Measurements from ENCODE around the gene HTD2.
A peak's percentile ranks its signal among the peaks of the same experiment; 100 is the strongest.

Gene HTD2

GRCh38 chr3:58291671-58292338, 14.5 kb upstream of the HTD2 start:
- Histone ChIP-seq H3K36me3 (ENCODE audit: control insufficient read depth in 1 of 2, insufficient read depth in 2 of 2, low read length in 2 of 2) (peaks cover 7 to 40% of the 10 kb centered on the region in 2 donors), H3K27ac (ENCODE audit: low read depth, low read length) (no peak overlapping the region), H3K4me3 (ENCODE audit: low read depth in 1 of 2, low read length in 2 of 2) (no peak overlapping the region), H3K4me1 (ENCODE audit: control insufficient read depth in 1 of 2, insufficient read depth in 2 of 2, low read length in 2 of 2) (no peaks in the 10 kb centered on the region), H3K9me3 (ENCODE audit: control insufficient read depth in 1 of 2, low read length in 2 of 2) (no peaks in the 10 kb centered on the region), H3K9ac (ENCODE audit: low read depth in 1 of 2, low read length in 2 of 2) (no peak overlapping the region), H3K27me3 (ENCODE audit: control insufficient read depth in 1 of 2, insufficient read depth in 2 of 2, low read length in 2 of 2) (no peaks in the 10 kb centered on the region)

- no peaks in the 10 kb centered on the region for H3K27me3 ChIP-seq (ENCODE audit: control insufficient read depth in 1 of 2, insufficient read depth in 2 of 2, low read length in 2 of 2)
- H3K36me3 ChIP-seq (ENCODE audit: control insufficient read depth in 1 of 2, insufficient read depth in 2 of 2, low read length in 2 of 2) = peaks cover 0 to 31% of the 10 kb centered on the region in 2 donors
- H3K4me3 ChIP-seq (ENCODE audit: low read depth in 1 of 2, low read length in 2 of 2) = no peak overlapping the region
- H3K4me1 ChIP-seq (ENCODE audit: control insufficient read depth in 1 of 2, insufficient read depth in 2 of 2, low read length in 2 of 2) = no peaks in the 10 kb centered on the region
- no peak overlapping the region for H3K27ac ChIP-seq (ENCODE audit: low read depth, low read length)
- H3K9ac ChIP-seq (ENCODE audit: low read depth in 1 of 2, low read length in 2 of 2) = no peak overlapping the region
- no peaks in the 10 kb centered on the region for H3K9me3 ChIP-seq (ENCODE audit: control insufficient read depth in 1 of 2, low read length in 2 of 2)
Measured at GRCh38 chr3:58292866-58293265, 13.5 kb upstream of the HTD2 start.

- Histone ChIP-seq H3K27me3 (ENCODE audit: control insufficient read depth in 1 of 2, insufficient read depth in 2 of 2, low read length in 2 of 2) (no peaks in the 10 kb centered on the region), H3K9ac (ENCODE audit: low read depth in 1 of 2, low read length in 2 of 2) (no peak overlapping the region), H3K27ac (ENCODE audit: low read depth, low read length) (no peak overlapping the region), H3K36me3 (ENCODE audit: control insufficient read depth in 1 of 2, insufficient read depth in 2 of 2, low read length in 2 of 2) (peaks cover 0 to 25% of the 10 kb centered on the region in 2 donors), H3K4me3 (ENCODE audit: low read depth in 1 of 2, low read length in 2 of 2) (no peak overlapping the region), H3K9me3 (ENCODE audit: control insufficient read depth in 1 of 2, low read length in 2 of 2) (no peaks in the 10 kb centered on the region), H3K4me1 (ENCODE audit: control insufficient read depth in 1 of 2, insufficient read depth in 2 of 2, low read length in 2 of 2) (no peaks in the 10 kb centered on the region)
Measured at GRCh38 chr3:58293516-58293915, 12.8 kb upstream of the HTD2 start.

- H3K27me3 ChIP-seq (ENCODE audit: control insufficient read depth in 1 of 2, insufficient read depth in 2 of 2, low read length in 2 of 2) = peaks cover 0 to 3% of the 10 kb centered on the region in 2 donors
- H3K4me1 ChIP-seq (ENCODE audit: control insufficient read depth in 1 of 2, insufficient read depth in 2 of 2, low read length in 2 of 2) = no peaks in the 10 kb centered on the region
- H3K36me3 ChIP-seq (ENCODE audit: control insufficient read depth in 1 of 2, insufficient read depth in 2 of 2, low read length in 2 of 2) = peaks cover 0 to 21% of the 10 kb centered on the region in 2 donors
- no peak overlapping the region for H3K9ac ChIP-seq (ENCODE audit: low read depth in 1 of 2, low read length in 2 of 2)
- H3K27ac ChIP-seq (ENCODE audit: low read depth, low read length) = no peak overlapping the region
- H3K4me3 ChIP-seq (ENCODE audit: low read depth in 1 of 2, low read length in 2 of 2) = no peak overlapping the region
- no peaks in the 10 kb centered on the region for H3K9me3 ChIP-seq (ENCODE audit: control insufficient read depth in 1 of 2, low read length in 2 of 2)
Measured at GRCh38 chr3:58296269-58296668, 10.1 kb upstream of the HTD2 start.

GRCh38 chr3:58296843-58297242, 9.5 kb upstream of the HTD2 start:
- Histone ChIP-seq H3K9me3 (ENCODE audit: control insufficient read depth in 1 of 2, low read length in 2 of 2) (no peaks in the 10 kb centered on the region), H3K27ac (ENCODE audit: low read depth, low read length) (no peak overlapping the region), H3K36me3 (ENCODE audit: control insufficient read depth in 1 of 2, insufficient read depth in 2 of 2, low read length in 2 of 2) (peaks cover 0 to 21% of the 10 kb centered on the region in 2 donors), H3K4me3 (ENCODE audit: low read depth in 1 of 2, low read length in 2 of 2) (no peak overlapping the region), H3K9ac (ENCODE audit: low read depth in 1 of 2, low read length in 2 of 2) (no peak overlapping the region), H3K4me1 (ENCODE audit: control insufficient read depth in 1 of 2, insufficient read depth in 2 of 2, low read length in 2 of 2) (no peaks in the 10 kb centered on the region), H3K27me3 (ENCODE audit: control insufficient read depth in 1 of 2, insufficient read depth in 2 of 2, low read length in 2 of 2) (peaks cover 0 to 4% of the 10 kb centered on the region in 2 donors)

- Histone ChIP-seq H3K4me3 (ENCODE audit: low read depth in 1 of 2, low read length in 2 of 2) (no peak overlapping the region), H3K9ac (ENCODE audit: low read depth in 1 of 2, low read length in 2 of 2) (no peak overlapping the region), H3K4me1 (ENCODE audit: control insufficient read depth in 1 of 2, insufficient read depth in 2 of 2, low read length in 2 of 2) (no peaks in the 10 kb centered on the region), H3K27me3 (ENCODE audit: control insufficient read depth in 1 of 2, insufficient read depth in 2 of 2, low read length in 2 of 2) (peaks cover 0 to 4% of the 10 kb centered on the region in 2 donors), H3K36me3 (ENCODE audit: control insufficient read depth in 1 of 2, insufficient read depth in 2 of 2, low read length in 2 of 2) (peaks cover 0 to 18% of the 10 kb centered on the region in 2 donors), H3K9me3 (ENCODE audit: control insufficient read depth in 1 of 2, low read length in 2 of 2) (no peaks in the 10 kb centered on the region), H3K27ac (ENCODE audit: low read depth, low read length) (no peak overlapping the region)
Measured at GRCh38 chr3:58298190-58298589, 8.1 kb upstream of the HTD2 start.

- Histone ChIP-seq H3K9me3 (ENCODE audit: control insufficient read depth in 1 of 2, low read length in 2 of 2) (no peaks in the 10 kb centered on the region), H3K9ac (ENCODE audit: low read depth in 1 of 2, low read length in 2 of 2) (no peak overlapping the region), H3K27ac (ENCODE audit: low read depth, low read length) (no peak overlapping the region), H3K27me3 (ENCODE audit: control insufficient read depth in 1 of 2, insufficient read depth in 2 of 2, low read length in 2 of 2) (peaks cover 0 to 4% of the 10 kb centered on the region in 2 donors), H3K4me1 (ENCODE audit: control insufficient read depth in 1 of 2, insufficient read depth in 2 of 2, low read length in 2 of 2) (no peaks in the 10 kb centered on the region), H3K36me3 (ENCODE audit: control insufficient read depth in 1 of 2, insufficient read depth in 2 of 2, low read length in 2 of 2) (peaks cover 0 to 9% of the 10 kb centered on the region in 2 donors), H3K4me3 (ENCODE audit: low read depth in 1 of 2, low read length in 2 of 2) (no peak overlapping the region)
Measured at GRCh38 chr3:58299075-58299474, 7.2 kb upstream of the HTD2 start.

DNA sequence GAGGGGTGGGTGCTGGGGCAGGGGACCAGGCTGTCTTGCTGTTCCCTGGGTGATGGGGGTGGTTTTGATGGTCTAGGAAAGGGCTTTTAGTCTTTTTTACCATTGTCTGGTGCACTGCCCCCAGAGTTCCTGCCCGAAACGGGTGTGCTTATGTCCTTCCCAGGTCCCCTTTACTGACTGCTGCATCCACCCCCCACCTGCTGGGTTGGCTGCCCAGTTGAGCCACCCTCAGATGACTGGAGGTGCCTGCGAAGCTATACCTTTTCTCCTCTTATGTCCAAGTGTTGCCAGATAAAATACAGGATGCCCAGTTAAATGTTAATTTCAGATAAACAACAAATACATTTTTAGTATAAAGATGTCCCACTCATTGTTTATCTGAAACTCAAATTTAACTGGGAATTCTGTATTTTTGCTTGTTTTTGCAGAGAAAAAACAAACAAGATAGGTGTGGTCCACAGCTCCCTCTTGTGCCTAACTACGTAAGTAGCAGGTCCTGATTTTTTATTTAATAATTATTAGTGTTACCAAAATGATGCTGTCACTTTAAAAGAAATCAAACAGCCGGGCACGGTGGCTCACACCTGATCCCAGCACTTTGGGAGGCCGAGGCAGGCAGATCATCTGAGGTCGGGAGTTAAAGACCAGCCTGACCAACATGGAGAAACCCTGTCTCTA, 6.3 kb upstream of the HTD2 start:
- no peak overlapping the region for H3K27ac ChIP-seq (ENCODE audit: low read depth, low read length)
- H3K27me3 ChIP-seq (ENCODE audit: control insufficient read depth in 1 of 2, insufficient read depth in 2 of 2, low read length in 2 of 2) = peaks cover 0 to 4% of the 10 kb centered on the region in 2 donors
- no peaks in the 10 kb centered on the region for H3K9me3 ChIP-seq (ENCODE audit: control insufficient read depth in 1 of 2, low read length in 2 of 2)
- H3K4me1 ChIP-seq (ENCODE audit: control insufficient read depth in 1 of 2, insufficient read depth in 2 of 2, low read length in 2 of 2) = no peaks in the 10 kb centered on the region
- H3K36me3 ChIP-seq (ENCODE audit: control insufficient read depth in 1 of 2, insufficient read depth in 2 of 2, low read length in 2 of 2) = peaks cover 0 to 5% of the 10 kb centered on the region in 2 donors
- H3K4me3 ChIP-seq (ENCODE audit: low read depth in 1 of 2, low read length in 2 of 2) = no peak overlapping the region
- H3K9ac ChIP-seq (ENCODE audit: low read depth in 1 of 2, low read length in 2 of 2) = no peak overlapping the region

DNA sequence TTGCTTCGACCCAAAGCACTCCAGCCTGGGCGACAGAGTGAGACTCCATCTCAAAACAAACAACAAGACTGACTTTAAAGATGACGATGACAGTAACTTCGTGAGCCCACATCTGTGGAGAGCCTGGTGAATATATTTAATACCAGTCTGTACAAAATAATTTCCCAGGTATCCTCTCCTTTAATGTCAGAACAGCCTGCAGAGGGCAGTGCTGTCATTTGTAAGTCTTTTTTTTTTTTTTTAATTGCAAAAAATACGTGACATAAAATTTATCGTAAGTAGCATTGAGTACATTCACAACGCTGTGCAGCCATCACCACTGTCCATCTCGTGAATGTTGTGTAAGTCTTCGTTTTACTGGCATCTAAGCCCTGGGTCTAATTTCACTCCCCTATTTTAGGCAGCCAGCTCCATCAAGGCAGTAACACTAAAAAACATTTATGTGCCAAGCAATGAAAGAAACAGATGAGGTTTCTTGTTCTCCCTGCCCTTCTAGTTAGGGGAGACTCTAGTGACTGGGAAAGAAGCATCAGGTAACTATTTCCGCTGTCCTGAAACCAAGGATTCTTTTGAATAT, 1.4 kb downstream of the HTD2 start:
- H3K9me3 ChIP-seq (ENCODE audit: control insufficient read depth in 1 of 2, low read length in 2 of 2) = no peaks in the 10 kb centered on the region
- H3K27ac ChIP-seq (ENCODE audit: low read depth, low read length) = no peak overlapping the region
- H3K27me3 ChIP-seq (ENCODE audit: control insufficient read depth in 1 of 2, insufficient read depth in 2 of 2, low read length in 2 of 2) = no peaks in the 10 kb centered on the region
- peaks cover 4 to 27% of the 10 kb centered on the region in 2 donors for H3K36me3 ChIP-seq (ENCODE audit: control insufficient read depth in 1 of 2, insufficient read depth in 2 of 2, low read length in 2 of 2)
- H3K9ac ChIP-seq (ENCODE audit: low read depth in 1 of 2, low read length in 2 of 2) = peak overlapping the region; percentile 97 to 98
- H3K4me1 ChIP-seq (ENCODE audit: control insufficient read depth in 1 of 2, insufficient read depth in 2 of 2, low read length in 2 of 2) = peaks cover 17 to 24% of the 10 kb centered on the region in 2 donors
- peak overlapping the region; percentile 92 to 98 for H3K4me3 ChIP-seq (ENCODE audit: low read depth in 1 of 2, low read length in 2 of 2)

GRCh38 chr3:58308728-58309127, 2.4 kb downstream of the HTD2 start:
- H3K9me3 ChIP-seq (ENCODE audit: control insufficient read depth in 1 of 2, low read length in 2 of 2) = no peaks in the 10 kb centered on the region
- peaks cover 17 to 24% of the 10 kb centered on the region in 2 donors for H3K4me1 ChIP-seq (ENCODE audit: control insufficient read depth in 1 of 2, insufficient read depth in 2 of 2, low read length in 2 of 2)
- H3K27me3 ChIP-seq (ENCODE audit: control insufficient read depth in 1 of 2, insufficient read depth in 2 of 2, low read length in 2 of 2) = no peaks in the 10 kb centered on the region
- peak overlapping the region in 1 of 2 donors; percentile 36 for H3K9ac ChIP-seq (ENCODE audit: low read depth in 1 of 2, low read length in 2 of 2)
- H3K27ac ChIP-seq (ENCODE audit: low read depth, low read length) = no peak overlapping the region
- peaks cover 10 to 34% of the 10 kb centered on the region in 2 donors for H3K36me3 ChIP-seq (ENCODE audit: control insufficient read depth in 1 of 2, insufficient read depth in 2 of 2, low read length in 2 of 2)
- no peak overlapping the region for H3K4me3 ChIP-seq (ENCODE audit: low read depth in 1 of 2, low read length in 2 of 2)
